GM19468 (cell line): ENCODE data around the gene CYP4F12.

Experiments
- ATAC-seq: cut with Tn5 transposase; IDR thresholded peaks from one replicate; pipeline ENCODE4 v1.9.1; 2021; ENCODE audit warnings: mild to moderate bottlenecking, moderate library complexity, moderate number of reproducible peaks; ENCODE audit not compliant: unreplicated experiment; ENCODE audit errors: extremely low read depth

Gene CYP4F12, protein sequence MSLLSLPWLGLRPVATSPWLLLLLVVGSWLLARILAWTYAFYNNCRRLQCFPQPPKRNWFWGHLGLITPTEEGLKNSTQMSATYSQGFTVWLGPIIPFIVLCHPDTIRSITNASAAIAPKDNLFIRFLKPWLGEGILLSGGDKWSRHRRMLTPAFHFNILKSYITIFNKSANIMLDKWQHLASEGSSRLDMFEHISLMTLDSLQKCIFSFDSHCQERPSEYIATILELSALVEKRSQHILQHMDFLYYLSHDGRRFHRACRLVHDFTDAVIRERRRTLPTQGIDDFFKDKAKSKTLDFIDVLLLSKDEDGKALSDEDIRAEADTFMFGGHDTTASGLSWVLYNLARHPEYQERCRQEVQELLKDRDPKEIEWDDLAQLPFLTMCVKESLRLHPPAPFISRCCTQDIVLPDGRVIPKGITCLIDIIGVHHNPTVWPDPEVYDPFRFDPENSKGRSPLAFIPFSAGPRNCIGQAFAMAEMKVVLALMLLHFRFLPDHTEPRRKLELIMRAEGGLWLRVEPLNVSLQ

DNA sequence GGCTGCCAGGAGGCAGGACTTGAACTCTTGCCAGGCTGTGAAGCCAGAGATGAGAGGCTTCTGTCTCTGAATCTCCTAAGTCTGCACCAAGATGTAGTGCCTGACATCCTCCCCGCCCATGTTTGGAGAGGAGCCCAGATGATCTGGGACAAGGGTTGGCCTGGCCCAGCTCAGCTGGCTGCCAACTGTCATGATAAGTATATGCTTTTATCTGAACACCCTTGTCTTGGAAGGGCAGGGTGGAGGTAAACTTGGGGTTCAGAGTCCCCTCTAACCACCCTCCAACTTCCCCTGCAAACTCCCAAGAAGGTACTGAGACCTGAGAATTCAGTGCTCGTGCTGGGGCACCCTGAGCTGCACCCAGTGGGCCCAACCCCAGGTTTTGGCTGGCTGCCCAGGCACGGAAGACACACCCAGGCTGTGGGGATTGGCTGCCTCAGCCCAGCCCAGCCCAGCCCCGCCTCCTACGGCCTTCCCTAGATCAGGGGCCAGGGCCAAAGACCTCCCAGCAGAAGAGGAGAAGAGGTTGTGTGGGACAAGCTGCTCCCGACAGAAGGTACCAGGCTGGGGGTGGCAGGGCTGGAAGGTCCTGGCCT lies at the start of gene CYP4F12:
TSS of gene CYP4F12 (plus strand) at position 508 of the 596 bp plus-strand sequence. CDS start 443 bp downstream, outside the sequence.
- ATAC-seq: no peak

DNA sequence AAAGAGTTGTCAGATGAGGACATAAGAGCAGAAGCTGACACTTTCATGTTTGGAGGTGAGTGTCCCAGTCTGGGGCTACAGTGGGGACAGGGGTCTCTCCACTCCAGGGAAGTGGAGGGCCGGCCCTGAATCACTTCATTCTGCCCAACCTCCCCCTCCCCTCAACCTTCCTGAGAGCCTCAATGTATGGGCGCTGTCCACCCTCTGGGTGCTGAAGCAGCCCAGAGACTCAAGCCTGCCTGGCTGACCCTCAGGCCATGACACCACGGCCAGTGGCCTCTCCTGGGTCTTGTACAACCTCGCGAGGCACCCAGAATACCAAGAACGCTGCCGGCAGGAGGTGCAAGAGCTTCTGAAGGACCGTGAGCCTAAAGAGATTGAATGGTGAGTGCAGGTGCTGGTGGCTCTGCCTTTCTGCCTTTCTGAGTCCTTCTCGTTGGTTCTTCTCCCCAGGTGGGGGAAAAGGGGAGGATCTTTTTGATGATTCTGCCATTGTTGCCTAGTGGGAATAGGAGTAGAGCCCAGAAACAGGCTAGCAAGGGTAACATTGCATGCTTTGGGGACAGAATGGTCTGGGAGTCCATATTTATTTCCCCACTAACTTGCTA lies 49.1 kb upstream of the CYP4F12 start:
- ATAC-seq: no peak

DNA sequence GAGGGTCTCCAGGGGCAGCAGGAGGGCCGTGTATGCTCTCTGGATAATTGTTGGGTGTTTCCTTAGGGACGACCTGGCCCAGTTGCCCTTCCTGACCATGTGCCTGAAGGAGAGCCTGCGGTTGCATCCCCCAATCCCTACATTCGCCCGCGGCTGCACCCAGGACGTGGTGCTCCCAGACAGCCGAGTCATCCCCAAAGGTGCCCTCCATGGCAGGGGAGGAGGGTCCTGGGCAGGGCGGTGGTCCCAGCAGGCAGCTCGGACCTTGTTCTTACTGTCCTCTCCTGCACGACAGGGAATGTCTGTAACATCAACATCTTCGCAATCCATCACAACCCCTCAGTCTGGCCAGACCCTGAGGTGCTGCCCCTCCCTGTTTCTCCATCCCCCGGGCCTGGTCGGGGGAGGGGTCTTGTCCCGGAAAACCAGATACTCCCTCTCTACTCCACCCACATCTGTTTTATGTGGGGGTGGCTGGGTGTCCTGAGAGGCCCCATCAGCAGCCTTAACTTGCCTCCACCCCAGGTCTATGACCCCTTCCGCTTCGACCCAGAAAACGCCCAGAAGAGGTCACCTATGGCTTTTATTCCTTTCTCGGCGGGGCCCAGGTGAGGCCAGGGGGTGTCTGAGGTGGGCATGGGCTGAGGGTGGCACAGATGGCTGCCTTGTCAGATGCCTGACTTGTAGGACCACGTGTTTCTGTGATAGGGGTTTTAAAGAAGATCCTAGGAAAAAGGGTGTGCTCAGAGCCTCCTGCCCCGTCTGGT lies 44.5 kb upstream of the CYP4F12 start:
- ATAC-seq: no peak

DNA sequence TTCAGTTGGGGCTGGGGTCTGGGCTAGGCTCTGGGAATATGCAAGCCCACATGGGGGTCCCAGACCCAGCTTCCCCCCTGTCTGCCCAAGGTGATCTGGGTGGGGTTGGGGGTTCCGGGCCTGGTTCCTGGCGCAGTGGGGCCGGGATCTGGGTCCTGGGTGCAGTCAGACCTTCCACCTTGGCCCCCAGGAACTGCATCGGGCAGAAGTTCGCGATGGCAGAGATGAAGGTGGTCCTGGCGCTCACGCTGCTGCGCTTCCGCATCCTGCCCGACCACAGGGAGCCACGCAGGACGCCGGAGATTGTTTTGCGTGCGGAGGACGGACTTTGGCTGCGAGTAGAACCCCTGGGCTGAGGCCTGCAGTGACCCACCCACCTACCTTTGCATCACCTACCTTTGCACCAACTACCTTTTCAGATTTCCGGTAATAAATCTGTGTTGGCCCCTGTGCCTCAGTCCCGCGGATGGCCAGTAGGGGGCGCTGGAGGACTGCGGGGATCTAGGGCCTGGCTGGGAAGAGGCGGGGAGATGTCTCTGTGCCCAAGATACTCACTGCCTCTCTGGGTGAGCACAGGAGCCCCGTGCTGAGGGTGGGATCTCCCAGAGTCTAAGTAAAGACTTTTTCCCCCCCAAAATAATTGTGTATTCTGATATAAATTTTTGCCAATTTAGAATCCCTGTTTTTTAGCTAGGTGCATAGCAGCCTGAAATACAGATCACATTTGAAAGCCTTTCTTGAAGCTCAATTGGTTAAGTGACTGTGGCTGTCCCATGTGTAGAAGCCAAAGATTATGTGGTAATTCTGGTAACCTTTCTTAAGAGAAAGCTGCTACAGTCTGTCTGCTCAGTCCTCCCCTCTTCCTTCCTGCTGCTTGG lies 43.6 kb upstream of the CYP4F12 start:
- ATAC-seq: no peak

DNA sequence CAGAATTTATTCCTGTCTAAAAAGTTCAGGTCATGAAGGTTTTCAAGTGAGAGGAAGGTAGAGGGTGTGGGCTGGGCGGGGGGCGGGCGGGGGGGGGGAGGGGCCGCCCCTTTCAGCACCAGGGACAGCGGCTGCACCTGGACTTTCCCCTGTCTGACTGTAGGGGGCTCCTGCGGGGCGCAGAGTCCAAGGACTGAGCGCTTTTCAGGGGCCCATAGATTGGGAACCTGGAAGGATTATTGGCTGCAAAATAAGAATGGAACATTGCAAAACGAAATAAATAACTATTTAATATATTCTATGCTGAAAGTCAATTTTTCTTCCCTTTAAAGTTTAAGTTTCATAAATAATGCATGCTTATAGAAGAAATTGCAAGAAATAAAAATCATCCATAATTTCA lies 41.1 kb upstream of the CYP4F12 start:
- ATAC-seq: no peak

DNA sequence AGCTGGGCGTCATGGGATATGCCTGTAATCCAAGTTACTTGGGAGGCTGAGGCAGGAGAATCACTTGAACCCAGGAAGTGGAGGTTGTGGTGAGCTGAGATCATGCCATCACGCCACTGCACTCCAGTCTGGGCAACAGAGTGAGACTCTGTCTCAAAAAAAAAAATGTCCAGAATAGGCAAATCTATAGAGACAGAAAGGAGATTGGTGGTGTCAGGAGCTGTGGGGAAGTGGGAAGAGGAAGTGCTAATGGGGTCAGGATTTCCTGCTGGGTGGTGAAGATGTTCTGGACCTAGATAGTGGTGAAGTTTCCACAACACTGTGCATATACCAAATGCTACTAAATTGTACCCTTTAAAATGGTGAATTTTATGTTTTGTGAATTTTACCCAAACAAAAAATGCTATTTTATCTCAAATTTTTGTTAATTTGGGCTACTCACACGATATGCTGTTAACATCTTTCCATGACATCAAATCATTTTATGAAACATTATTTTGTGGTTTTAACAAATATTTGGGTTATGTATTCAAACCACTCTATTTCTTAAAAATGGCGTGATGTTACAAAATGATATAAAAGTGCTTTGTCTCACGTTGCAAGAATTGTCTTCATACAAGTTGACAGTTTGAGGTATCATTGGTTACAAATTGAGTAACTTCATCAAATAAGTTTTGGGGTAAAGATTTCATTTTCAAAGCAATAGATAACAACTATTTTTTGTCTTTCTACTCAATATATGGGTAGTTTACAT lies 39.6 kb upstream of the CYP4F12 start:
- ATAC-seq: no peak

DNA sequence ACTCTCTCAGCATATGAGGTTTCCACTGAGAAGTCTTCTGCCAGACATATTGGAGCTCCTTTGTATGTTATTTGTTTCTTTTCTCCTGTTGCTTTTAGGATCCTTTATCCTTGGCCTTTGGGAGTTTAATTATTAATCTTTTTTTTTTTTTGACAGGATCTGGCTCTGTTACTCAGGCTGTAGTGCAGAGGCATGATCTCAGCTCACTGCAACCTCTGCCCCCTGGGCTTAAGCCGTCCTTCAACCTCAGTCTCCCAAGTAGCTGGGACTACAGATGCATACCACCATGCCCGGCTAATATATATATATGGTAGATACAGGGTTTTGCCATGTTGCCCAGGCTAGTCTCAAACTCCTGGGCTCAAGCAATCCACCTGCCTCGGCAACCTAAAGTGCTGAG lies 38.8 kb upstream of the CYP4F12 start:
- no peak for ATAC-seq

DNA sequence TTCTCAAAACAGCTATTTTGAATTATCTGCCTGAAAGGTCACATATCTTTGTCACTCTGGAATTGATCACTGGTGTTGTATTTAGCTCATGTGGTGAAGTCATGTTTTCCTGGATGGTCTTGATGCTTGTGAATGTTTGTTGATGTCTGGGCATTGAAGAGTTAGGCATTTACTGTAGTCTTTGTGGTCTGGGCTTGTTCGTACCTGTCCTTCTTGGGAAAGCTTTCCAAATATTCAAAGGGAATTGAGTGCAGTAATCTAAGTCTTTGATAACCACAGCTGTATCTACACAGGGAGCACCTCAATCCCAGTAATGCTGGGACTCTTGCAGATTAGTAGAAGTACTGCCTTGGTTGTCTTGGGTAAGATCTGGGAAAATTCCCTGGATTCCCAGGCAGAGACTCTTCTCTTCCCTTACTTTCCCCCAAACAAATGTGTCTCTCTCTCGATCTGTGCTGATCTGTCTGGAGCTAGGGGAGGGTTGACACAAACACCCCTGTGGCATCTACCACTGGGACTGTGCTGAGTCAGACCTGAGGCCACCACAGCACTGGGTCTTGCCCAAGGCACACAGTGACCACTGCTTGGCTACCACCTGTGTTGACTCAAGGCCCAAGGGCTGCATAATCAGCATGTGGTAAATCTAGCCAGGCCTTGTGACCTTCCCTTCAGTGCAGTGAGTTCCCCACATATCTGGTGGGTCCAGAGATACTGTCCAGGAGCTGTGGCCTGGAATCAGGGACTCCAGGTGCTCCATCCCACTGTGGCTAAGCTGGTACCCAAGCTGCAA lies 37.7 kb upstream of the CYP4F12 start:
- no peak for ATAC-seq

DNA sequence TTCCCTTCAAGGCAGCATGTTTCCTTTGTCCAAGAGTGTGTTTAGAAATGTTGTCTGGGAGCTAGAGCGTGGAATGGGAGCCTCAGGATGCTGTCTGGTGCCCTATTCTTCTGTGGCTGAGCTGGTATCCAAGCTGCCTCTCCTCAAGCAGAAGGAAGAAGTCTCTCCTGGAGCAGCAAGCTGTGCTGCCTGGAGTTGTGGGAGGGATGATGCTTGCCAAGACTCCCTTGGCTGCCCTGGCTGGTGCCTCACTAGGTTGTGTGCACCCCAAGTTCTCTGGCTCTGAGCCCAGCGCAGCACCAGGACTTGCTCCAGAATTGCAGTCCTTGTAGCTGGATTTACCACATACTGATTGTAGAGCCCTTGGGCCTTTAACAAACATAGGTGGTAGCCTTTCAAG lies 36.9 kb upstream of the CYP4F12 start:
- ATAC-seq: no peak

DNA sequence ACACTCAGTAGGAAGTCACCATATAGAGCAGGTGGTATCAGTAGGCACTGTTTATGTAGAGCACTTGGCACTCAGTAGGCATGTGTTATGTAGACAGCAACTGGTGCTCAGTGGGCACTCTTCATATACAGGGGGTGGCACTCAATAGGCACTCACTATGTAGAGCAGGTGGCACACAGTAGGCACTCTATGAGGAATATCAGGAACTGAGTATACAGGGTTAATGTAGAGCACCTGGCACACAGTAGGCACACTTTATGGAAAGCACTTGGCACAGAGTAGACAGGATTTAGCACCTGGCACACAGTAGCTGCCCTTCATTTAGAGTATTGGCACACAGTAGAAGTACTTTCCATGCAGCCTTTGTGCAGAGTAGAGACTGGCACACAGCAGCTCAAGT lies 33.3 kb upstream of the CYP4F12 start:
- ATAC-seq: no peak

DNA sequence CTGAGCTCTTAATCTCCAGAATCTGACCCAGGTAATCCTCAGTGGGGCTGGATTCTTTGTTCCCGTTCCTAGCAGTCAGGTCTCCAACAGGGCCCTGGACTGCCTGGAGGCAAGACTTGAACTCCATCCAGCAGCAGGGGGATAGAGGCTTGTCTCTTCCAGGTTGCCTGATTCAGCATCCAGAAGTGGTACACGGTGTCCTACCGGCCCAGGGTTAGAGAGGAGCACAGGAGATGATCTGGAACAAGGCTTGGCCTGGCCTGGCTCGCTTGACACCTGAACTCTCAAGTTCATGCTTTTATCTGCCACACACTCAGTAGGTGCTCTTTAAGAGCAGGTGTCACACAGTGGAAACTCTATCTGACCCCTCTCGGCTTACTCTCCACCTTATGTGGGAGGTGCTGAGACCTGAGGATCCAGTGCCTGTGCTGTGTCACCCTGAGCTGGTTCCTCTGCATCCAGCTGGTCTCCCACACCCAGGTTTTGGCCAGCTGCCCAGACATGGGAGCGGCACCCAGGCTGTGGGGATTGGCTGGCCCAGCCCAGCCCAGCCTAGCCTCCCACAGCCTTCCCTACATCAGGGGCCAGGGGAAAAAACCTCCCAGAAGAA lies 32.5 kb upstream of the CYP4F12 start, which contains the start of gene CYP4F3:
TSS of gene CYP4F3 (plus strand) at position 604 of the 610 bp plus-strand sequence. CDS start 519 bp downstream, outside the sequence.
- no peak for ATAC-seq

DNA sequence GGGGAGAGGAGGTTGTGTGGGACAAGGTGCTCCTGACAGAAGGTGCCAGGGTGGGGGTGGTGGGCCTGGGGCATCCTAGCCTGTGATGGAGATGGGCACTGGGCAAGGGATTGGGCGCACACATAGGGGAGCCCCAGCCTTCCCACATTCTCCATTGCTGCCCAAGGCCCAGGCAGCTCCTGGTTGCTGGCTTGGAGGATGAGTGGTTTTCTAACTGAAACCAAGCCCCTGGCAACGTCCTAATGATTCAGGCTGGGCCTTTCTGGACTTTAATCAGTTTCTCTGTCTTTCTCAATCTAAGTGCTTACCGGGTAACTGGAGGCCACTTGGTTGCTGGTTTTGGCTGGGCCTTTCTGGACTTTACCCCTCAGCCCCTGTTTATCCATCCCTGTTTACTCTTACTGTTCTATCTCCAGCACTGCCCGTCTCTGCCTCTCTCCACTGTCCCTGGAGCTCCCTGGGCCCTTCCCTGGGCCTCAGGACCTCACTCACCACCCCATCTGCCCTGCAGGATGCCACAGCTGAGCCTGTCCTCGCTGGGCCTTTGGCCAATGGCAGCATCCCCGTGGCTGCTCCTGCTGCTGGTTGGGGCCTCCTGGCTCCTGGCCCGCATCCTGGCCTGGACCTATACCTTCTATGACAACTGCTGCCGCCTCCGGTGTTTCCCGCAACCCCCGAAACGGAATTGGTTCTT lies 31.8 kb upstream of the CYP4F12 start:
- ATAC-seq: no peak

DNA sequence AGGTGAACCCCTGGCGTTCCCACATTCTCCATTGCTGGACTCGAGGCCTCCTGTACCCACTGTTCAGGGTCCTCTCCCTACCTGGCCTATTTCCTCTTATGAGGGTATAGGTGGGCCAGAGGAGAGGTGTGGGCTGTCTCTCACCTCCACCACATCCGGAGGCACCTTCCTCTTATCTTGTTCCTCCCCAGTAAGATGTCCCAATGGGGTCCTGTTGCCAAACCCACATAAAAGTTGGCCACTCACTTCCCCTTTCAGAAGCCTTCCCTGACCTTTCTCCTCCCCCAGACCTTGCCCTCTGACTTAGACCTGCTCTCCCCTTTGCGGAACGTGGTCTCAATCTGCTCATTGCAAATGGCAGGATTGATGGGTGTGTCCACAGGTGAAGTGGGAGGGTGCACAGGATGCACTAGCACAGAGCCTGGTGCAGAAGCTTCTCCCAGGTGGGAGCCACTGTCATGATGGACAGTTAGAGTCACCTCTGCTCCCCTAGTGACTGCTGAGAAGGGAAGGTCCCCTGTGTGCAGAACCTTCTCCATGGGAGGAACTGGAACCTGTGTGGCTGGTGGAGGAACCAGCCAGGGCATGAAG lies 30.9 kb upstream of the CYP4F12 start:
- no peak for ATAC-seq

DNA sequence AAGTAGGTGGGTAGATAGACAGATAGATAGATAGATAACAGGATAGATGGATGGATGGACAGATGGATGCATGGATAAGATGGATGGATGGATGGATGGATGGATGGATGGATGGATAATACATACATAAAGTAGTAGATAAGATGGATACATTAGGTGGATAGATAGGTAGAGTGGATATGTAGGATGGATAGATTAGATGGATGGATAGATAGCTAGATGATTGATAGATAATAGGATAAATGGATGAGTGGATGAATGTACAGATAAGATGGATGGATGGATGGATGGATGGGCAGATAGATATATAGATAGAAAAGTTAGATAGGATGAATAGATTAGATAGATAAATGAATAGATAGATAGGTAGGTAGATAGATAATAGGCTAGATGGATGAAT lies 30.1 kb upstream of the CYP4F12 start:
- ATAC-seq: no peak

DNA sequence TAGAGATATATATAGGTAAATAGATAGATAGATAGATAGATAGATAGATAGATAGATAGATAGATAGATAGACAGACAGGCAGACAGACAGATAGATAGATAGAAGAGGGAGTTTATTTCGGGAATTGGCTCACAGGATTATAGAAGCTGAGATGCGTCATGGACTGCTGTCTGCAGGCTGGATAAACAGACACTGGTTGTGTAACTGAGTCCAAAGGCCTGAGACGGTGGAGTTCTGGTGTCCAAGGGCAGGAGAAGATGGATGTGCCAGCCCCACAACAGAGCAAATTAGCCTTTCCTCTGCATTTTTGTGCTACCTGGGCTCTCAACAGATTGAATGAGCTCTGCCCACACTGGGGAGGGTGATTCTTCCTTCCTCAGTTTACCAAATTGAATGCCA lies 29.5 kb upstream of the CYP4F12 start:
- no peak for ATAC-seq

DNA sequence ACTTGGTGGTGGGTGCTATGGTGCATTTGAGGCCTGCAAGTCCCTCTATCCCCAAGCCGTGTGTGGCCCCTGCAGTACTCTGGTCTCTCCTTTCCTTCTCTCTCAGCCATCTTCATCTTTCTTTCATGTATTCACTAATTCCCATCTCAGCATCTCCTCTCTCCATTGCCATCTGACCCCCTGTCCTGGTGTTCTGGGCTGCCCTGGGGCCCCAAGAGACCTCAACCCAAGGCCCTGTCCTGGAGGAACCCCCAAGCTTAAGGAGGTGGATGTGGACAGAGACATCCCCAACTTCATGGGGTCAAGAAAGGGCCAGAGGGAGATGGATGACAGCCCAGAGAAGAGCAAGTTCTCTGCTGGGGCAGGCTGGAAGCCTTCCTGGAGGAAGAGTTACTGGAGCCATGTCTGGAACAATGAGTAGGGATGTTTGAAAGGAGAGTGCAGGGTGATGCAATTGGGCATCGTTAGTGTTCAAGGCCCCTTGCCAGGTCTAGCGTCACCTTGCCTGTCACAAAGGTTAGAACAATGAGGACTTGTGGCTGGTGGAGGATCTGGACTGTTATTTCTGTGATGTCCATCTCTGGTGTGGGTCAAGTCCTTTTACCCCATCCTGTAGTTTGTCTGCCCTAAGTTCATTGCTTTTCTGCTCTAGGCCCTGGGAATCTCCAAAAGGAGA lies 28.7 kb upstream of the CYP4F12 start:
- no peak for ATAC-seq
